Left hindlimb (tissue), 1 donor: ENCODE data around the gene CD2AP.
"Not testable (repeated sequence)": the region's sequence is repeated elsewhere in the genome, so short reads cannot be mapped to it uniquely, and the experiment has no call there.

Experiments used
- DNase-seq: peaks from one replicate; pipeline ENCODE4 v3.0.0-alpha.2; 2018

The CD2AP gene

DNA sequence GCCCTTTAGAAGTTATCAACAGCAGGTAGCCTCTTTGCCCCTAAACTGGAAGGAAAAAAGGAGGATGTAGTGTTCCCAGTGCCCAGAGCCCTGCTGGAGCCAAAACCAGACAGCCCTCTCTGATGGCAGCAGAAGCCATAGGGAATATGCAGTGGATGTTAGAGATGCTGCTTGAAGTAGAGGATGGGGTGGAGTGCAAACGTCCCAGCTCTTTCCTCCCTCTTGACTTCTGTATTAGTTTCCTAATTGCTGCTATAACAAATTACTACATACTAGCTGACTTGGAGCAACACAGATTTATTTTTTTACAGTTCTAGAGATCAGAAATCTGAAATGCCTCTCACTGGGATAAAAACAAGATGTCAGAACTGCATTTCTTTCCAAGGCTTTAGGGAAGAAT, 12.5 kb upstream of the CD2AP start:
- no peak for DNase-seq

DNA sequence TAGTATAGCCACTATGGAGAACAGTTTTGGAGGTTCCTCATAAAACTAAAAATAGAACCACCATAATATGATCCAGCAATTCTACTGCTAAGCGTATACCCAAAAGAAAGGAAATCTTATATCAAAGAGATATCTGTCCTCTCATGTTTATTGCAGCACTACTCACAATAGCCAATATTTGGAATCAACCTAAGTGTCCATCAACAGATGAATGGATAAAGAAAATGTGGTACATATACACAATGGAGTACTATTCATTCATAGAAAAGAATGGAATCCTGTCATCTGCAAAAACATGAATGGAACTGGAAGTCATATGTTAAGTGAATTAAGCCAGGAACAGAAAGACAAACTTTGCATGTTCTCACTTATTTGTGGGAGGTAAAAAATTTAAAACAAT, 5.7 kb upstream of the CD2AP start:
- no peak for DNase-seq

- no peak for DNase-seq
Observed at GRCh38 chr6:47473791-47474346, 3.7 kb upstream of the CD2AP start.

GRCh38 chr6:47475319-47475816, 2.2 kb upstream of the CD2AP start:
- no peak for DNase-seq

DNA sequence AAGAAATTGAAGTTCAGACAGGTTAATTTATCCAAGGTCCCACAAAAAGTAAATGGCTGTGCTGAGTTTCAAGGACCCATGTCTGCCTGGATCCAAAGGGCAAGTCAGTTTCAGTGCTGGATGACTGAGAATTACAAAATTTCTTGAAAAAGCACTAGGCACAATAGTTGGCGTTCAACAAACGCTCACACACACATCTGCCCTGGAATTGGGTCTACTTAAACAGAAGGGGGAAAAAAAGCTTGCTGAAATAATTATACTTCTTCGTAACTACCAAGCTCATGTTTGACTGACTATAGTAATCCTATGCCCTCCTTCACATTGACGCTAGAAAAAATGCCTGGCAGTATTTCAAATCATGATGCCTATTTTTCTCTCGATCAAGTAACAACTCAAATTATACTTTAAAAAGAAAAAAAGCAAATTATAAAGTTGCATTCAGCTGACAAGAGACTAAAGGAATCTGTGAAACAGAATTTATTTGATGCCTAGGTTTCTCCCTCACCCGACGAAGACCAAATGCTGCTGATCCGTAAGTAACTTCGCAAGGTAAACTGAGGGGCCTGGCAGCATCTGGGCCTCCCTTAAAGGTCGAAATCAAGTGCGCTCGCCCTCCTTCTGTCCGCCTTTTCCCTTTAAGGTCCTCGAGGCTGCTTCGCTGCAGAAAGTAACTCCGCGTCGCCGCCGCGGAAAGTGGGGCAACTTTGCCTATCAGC, 650 bp upstream of the CD2AP start:
- no peak for DNase-seq

DNA sequence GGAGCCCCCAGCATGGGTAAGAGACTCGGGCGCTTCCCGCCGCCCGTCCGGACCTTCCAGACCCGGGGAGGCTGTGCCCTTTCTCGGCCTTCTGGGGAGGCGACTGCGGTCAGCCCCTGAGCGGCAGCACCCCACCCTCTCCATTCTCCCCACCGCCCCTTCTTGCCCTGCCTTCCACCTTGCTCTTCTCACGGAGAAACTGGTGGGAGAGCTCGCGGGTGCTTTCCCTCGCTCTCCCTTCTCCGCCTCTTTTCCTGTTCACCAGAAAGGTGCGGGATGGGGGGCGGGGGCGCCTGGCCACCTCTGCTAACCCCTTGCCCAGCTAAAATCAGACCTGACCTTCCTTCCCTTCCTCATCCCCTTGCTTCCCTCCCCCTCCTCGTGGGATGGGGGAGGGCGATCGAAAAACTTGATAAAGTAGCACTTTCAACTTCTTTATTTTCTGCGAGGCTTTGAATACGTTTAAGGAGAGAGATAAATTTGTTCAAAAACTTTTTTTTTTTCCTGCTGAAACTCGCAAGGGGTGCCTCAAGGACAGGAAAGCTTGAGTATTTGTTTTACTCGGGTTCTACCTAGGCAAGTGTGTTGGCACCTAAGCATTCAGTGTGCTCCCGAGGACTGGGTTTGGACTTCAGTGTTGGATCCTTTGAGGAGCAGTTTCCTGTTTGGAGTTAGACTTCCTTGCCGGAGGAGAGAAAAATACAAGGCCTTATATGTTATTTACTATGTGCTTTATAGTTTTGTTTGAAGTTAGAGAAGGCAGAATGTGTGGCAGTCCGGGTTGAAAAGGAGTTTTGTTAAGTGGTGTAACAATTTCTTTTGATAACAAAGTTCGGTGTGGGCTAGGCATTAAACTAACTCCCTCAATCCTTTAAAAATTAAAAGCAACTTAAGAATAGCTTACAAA, 897 bp downstream of the CD2AP start:
- no peak for DNase-seq

GRCh38 chr6:47479140-47479508, 1.5 kb downstream of the CD2AP start:
- no peak for DNase-seq

DNA sequence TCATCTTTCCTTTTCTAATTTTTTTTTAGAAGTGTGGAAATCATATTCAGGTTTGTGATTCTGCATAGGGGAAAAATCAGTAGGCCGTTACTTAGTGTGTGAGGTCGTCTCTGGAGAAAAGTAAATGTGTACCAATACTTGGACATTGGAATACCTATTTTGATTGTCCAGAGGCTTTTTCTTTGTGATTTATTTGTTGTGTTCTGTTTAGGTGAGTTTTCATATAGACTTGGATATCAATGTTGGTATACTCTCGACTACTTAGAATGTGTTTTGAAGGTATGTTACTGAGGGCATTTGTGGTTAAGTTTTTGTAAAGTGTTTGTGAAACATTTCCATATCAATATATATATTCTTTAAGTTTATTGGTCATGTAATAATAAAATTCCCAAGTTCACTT, 2.3 kb downstream of the CD2AP start:
- no peak for DNase-seq

- DNase-seq: not testable (repeated sequence)
Observed at GRCh38 chr6:47481213-47481612, 3.6 kb downstream of the CD2AP start.

DNA sequence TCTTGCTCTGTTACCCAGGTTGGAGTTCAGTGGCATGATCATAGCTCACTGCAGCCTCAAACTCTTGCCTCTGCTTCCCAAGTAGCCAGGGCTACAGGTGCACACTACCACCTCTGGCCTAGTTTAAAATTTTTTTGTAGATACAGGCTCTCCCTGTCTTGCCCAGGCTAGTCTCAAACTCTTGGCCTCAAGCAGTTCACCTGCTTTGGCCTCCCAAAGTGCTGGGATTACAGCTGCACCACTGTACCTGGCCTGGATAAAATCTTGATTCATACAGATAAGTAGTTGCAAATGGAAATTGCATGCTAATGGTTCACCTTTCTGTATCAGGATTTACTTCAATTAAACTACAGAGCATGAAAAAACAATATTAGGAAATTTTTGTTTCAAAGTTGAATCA, 4.2 kb downstream of the CD2AP start:
- no peak for DNase-seq

GRCh38 chr6:47483516-47483852, 5.9 kb downstream of the CD2AP start:
- DNase-seq: no peak

GRCh38 chr6:47483853-47484546, 6.4 kb downstream of the CD2AP start:
- DNase-seq: no peak

GRCh38 chr6:47484616-47485015, 7.0 kb downstream of the CD2AP start:
- DNase-seq: no peak

- DNase-seq: no peak
Observed at GRCh38 chr6:47485083-47485482, 7.5 kb downstream of the CD2AP start.

- no peak for DNase-seq
Observed at GRCh38 chr6:47485491-47486135, 8.0 kb downstream of the CD2AP start.

DNA sequence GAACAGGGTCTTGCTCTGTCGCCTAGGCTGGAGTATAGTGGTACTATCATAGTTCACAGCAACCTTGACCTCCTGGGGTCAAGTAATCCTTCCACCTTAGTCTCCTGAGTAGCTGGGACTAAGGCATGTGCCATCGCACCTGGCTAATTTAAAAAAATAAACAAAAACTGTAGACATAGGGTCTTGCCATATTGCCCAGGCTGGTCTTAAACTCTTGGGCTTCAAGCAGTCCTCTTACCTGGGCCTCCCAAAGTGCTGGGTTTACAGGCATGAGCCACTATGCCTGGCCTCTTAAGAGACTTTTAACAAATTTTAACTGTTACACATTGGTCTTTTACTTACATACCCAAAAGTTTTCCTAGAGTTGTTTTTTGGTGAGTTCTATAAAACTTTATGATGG, 12.4 kb downstream of the CD2AP start:
- no peak for DNase-seq

- DNase-seq: no peak
Observed at GRCh38 chr6:47490676-47491075, 13.1 kb downstream of the CD2AP start.

GRCh38 chr6:47492355-47492754, 14.8 kb downstream of the CD2AP start:
- no peak for DNase-seq

DNA sequence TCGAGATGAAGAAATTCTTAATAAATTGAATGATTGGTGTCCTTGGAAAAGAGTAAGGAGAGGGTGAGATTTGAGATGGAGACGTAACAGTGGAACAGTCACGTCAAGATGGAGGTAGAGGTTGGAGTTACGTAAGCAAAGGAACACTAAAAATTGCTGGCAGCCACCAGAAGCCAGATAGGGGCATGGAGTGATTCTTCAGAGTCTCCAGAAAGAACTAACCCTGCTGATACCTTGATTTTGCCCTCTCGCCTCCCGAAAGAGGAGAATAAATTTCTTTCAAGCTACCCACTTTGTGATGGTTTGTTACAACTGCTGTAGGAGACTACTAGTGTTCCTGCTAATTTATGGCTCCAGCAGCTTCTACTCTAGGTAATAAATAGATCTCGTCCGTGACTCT, 17.6 kb downstream of the CD2AP start:
- no peak for DNase-seq

DNA sequence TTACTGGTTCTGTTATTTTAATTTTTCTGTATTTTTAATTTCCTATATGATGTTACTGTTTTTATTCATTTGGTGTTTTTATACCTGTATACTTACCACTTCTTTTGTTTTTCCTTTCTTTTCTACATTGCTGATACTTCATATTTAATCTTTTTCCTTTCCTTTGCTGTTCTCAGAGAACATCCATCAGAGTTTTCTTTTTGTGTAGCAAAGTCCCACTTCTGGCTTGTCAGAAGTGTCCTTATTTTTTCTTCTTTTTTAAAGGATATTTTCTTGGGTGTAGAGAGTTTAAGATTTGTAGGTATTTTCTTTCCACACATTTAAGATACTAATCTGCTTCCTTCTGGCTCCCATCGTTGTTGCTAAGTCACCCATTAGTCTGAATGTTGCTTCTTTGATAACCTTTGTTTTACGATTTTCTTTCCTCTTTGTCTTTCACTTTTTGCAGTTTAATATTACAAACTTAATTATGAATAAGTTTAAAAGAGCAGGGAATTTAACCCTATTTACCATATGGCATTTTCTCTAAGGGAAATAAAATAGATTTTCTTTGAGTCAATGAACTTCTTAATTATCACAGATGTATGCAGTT, 18.5 kb downstream of the CD2AP start:
- no peak for DNase-seq

- no peak for DNase-seq
Observed at GRCh38 chr6:47496935-47497579, 19.5 kb downstream of the CD2AP start.

GRCh38 chr6:47502920-47503319, 25.3 kb downstream of the CD2AP start:
- DNase-seq: no peak
